ENCODE results near the gene ACADS. TPM values are rescaled to one million over a fixed set of nuclear protein-coding genes. Genes with fewer than 3 reads are reported as not detected.

ACADS gene
- total RNA-seq, 2 experiments from 2014 or later, result 15.6 to 16.6 TPM

DNA sequence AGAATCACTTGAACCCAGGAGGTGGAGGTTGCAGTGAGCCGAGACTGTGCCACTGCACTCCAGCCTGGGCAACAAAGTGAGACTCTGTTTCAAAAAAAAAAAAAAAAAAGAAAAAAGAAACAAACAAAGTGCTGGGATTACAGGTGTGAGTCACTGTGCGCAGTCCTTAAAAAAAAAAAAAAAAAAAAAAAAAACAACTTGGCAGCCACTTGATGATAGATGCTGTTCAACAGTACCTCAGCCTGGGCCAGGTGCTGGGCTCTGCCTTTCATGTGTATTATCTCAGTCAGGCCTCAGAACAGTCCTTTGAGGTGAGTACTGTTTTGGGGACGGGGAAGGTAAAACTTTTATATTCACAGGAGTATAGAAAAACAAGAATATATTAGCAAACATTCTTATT, 9.6 kb downstream of the ACADS start:
- Mint-ChIP-seq H3K9me3 (no peaks in the 10 kb centered on the region), H3K27ac (no peak overlapping the region), H3K4me1 (ENCODE audit: low read depth) (no peaks in the 10 kb centered on the region), H3K27me3 (no peaks in the 10 kb centered on the region), H3K4me3 (no peak overlapping the region), H3K36me3 (peaks cover 7% of the 10 kb centered on the region)
- DNase-seq, result no peak
- POLR2A ChIA-PET, result no interaction called here
- CTCF ChIA-PET, result no interaction called here
- intact Hi-C loops (cut with micrococcal nuclease), result no loop called here

DNA sequence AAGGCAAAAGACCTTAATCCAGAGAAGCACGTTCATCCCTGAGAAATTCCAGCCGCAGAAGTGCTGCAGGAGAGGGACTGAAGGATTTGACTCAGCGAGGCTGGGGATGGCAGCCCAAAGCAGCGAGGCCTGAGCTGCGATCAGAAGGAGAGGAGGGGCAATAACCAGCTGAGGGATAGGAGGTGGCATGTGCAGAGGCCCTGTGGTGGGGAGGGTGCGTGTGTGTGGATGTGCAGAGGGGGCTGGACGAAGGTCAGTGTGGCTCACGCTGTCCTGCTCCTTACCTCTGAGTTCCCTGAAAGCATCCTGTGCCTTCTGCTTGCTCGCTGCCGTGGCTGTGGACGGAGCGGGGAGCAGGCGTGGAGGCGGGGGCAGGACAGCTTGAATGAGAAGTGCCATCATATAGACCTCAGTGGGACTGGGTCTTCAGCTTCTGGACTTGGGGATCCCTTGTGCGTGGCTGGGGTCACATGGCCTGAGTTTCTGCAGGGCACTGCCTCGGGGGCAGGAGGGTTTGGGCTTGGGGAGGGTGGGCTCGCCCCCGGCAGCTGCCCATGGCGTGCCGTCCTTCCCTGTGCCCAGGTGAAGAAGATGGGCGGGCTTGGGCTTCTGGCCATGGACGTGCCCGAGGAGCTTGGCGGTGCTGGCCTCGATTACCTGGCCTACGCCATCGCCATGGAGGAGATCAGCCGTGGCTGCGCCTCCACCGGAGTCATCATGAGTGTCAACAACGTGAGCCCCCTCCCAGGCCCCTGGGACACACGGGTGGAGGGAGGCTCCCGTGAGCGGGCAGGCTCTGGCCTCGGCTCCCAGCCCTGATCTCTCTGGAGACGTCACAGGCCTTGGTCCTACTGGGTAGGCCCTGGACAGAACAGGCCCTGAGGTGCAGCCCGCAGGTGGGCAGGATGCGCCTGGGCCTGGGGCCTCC, 11.0 kb downstream of the ACADS start:
- intact Hi-C loops (cut with micrococcal nuclease), result no loop called here
- DNase-seq, result no peak
- Mint-ChIP-seq H3K27me3 (no peaks in the 10 kb centered on the region), H3K27ac (no peak overlapping the region), H3K4me1 (ENCODE audit: low read depth) (no peaks in the 10 kb centered on the region), H3K9me3 (no peaks in the 10 kb centered on the region), H3K36me3 (peaks cover 3% of the 10 kb centered on the region), H3K4me3 (no peak overlapping the region)
- POLR2A ChIA-PET, result no interaction called here
- CTCF ChIA-PET, result no interaction called here

DNA sequence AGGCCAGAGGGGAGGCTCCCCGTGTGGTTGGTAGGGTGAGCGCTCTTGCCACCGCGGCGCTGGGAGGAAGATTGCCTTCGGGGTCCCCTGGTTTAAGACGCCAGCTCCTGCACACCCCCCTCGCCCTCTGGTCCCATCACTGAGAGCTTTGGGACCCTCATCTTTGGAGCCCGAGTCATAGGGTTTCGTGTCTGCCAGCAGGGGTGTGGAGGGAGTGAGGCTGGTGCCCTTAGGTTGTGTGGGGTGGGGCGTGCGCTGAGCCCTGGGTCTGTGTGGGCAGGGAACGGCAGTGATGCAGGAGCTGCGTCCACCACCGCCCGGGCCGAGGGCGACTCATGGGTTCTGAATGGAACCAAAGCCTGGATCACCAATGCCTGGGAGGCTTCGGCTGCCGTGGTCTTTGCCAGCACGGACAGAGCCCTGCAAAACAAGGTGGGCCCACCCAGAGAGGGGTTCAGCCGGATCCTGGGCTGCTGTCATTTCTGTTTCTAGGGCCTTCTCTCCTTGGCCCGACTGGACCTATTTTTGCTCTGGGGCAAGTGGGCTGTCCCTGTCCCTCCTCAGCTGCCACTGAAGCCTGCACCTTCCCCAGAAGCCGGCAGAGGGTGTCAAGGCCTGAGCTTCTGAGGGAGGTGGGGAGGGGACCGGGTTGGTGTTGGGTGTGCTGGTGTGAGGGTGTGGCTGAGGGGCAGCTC, 12.1 kb downstream of the ACADS start:
- CTCF ChIA-PET, result no interaction called here
- no peak overlapping the region for H3K4me3 Mint-ChIP-seq
- no peak overlapping the region for H3K27ac Mint-ChIP-seq
- peaks cover 3% of the 10 kb centered on the region for H3K36me3 Mint-ChIP-seq
- DNase-seq, result no peak
- H3K4me1 Mint-ChIP-seq (ENCODE audit: low read depth), result no peaks in the 10 kb centered on the region
- no peaks in the 10 kb centered on the region for H3K9me3 Mint-ChIP-seq
- intact Hi-C loops (cut with micrococcal nuclease), result no loop called here
- POLR2A ChIA-PET, result no interaction called here
- no peaks in the 10 kb centered on the region for H3K27me3 Mint-ChIP-seq

DNA sequence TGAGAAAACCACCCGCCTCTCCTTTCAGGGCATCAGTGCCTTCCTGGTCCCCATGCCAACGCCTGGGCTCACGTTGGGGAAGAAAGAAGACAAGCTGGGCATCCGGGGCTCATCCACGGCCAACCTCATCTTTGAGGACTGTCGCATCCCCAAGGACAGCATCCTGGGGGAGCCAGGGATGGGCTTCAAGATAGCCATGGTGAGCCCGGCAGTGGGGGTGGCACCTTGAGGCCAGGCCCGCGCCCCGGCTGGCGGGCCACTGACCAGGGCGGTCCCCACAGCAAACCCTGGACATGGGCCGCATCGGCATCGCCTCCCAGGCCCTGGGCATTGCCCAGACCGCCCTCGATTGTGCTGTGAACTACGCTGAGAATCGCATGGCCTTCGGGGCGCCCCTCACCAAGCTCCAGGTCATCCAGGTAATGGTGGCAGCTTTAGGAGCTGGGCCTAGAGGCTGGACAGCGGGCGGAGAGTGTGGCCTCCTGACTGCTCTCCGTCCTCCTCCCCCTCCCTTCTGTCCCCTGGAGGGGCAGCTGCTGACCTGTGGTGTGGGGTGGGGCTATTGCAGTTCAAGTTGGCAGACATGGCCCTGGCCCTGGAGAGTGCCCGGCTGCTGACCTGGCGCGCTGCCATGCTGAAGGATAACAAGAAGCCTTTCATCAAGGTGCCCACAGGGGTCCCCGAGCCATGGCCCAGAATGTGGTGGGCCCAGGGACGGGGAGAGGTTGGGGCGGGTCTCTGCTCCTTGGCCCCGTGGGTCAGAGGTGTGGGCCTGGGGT, 12.8 kb downstream of the ACADS start:
- Mint-ChIP-seq H3K4me3 (no peak overlapping the region), H3K36me3 (peaks cover 3% of the 10 kb centered on the region), H3K27me3 (no peaks in the 10 kb centered on the region), H3K9me3 (no peaks in the 10 kb centered on the region), H3K4me1 (ENCODE audit: low read depth) (no peaks in the 10 kb centered on the region), H3K27ac (no peak overlapping the region)
- DNase-seq, result no peak
- intact Hi-C loops (cut with micrococcal nuclease), result no loop called here
- CTCF ChIA-PET, result no interaction called here
- POLR2A ChIA-PET, result no interaction called here

DNA sequence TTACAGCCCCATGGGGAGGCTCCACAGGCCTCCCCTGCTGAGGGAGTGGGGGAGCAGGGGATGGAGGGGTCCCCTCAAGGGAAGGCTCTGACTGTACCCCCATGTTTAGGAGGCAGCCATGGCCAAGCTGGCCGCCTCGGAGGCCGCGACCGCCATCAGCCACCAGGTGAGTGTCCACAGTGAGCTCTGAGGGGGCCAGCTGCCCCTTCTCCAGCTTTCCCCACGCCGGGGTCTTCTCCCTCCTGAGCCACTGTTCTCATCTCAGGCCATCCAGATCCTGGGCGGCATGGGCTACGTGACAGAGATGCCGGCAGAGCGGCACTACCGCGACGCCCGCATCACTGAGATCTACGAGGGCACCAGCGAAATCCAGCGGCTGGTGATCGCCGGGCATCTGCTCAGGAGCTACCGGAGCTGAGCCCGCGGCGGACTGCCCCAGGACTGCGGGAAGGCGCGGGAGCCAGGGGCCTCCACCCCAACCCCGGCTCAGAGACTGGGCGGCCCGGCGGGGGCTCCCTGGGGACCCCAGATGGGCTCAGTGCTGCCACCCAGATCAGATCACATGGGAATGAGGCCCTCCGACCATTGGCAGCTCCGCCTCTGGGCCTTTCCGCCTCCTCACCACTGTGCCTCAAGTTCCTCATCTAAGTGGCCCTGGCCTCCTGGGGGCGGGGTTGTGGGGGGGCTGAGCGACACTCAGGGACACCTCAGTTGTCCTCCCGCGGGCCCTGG, 13.6 kb downstream of the ACADS start:
- no peaks in the 10 kb centered on the region for H3K27me3 Mint-ChIP-seq
- H3K36me3 Mint-ChIP-seq, result peaks cover 2% of the 10 kb centered on the region
- no peak overlapping the region for H3K4me3 Mint-ChIP-seq
- ChIA-PET CTCF (no interaction called here), POLR2A (no interaction called here)
- no peaks in the 10 kb centered on the region for H3K4me1 Mint-ChIP-seq (ENCODE audit: low read depth)
- no peak overlapping the region for H3K27ac Mint-ChIP-seq
- no peak for DNase-seq
- intact Hi-C loops (cut with micrococcal nuclease), result no loop called here
- H3K9me3 Mint-ChIP-seq, result no peaks in the 10 kb centered on the region

DNA sequence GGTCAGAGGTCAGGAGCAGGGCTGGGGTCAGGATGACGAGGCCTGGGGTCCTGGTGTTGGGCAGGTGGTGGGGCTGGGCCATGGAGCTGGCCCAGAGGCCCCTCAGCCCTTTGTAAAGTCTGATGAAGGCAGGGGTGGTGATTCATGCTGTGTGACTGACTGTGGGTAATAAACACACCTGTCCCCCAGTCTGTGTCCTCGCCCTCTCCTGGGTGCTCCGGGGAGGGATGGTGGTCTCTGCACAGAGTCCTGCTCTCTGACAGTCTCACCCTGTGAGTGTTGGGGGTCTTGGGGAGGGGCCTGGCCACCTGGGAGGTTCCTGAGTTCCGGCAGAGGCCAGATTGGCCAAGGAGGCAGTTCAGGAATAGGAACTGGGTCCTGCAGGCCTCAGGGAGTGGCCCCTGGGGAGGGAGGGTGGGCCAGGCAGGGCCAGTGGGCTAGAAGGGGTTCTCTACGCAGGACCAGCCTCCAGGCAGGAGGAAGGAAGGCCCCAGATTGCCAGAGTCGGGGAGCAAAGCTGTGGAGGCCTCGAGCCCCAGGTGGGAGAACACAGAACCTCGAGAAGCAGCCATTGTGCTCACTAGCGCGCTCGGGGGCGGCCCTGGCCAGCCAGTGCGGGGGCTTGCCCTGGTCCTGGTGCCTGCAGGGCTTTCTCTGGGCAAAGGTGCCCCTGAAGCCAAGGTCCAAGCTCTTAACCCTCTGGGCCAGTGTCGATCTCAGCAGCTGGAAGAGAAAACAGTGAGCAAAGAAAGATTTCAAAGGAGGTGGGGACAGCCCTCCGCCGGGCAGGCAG, 14.4 kb downstream of the ACADS start:
- Mint-ChIP-seq H3K27me3 (no peaks in the 10 kb centered on the region), H3K27ac (no peak overlapping the region)
- CTCF ChIA-PET, result no interaction called here

DNA sequence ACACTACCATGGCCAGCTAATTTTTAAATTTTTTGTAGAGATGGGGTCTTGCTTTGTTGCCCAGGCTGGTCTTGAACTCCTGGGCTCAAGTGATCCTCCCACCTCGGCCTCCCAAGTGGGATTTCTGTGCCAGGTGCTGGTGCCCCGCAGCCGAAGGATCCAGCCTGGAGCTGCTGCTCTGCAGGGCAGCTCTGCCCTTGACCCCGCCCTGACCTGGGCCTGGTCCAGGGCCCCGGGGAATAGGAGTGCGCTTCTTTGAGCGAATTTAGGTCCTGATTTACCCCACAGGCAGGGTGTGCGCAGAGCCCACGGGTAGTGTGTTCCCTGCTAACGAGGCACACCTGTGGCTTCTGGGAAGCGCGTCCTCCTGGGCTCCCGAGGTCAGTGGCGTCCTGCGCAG, 15.2 kb downstream of the ACADS start:
- intact Hi-C loops (cut with micrococcal nuclease), result no loop called here
- H3K27me3 Mint-ChIP-seq, result no peaks in the 10 kb centered on the region
- no peaks in the 10 kb centered on the region for H3K4me1 Mint-ChIP-seq (ENCODE audit: low read depth)
- H3K36me3 Mint-ChIP-seq, result no peaks in the 10 kb centered on the region
- no peak overlapping the region for H3K4me3 Mint-ChIP-seq
- no peak overlapping the region for H3K27ac Mint-ChIP-seq
- H3K9me3 Mint-ChIP-seq, result no peaks in the 10 kb centered on the region
- CTCF ChIA-PET, result no interaction called here
- no peak for DNase-seq
- POLR2A ChIA-PET, result no interaction called here

More for the DNA sequence above, 14.4 kb downstream of the ACADS start:
- no peaks in the 10 kb centered on the region for H3K4me1 Mint-ChIP-seq (ENCODE audit: low read depth)
- POLR2A ChIA-PET, result no interaction called here
- no peaks in the 10 kb centered on the region for H3K9me3 Mint-ChIP-seq
- no peak for DNase-seq
- no peaks in the 10 kb centered on the region for H3K36me3 Mint-ChIP-seq
- intact Hi-C loops (cut with micrococcal nuclease), result no loop called here
- H3K4me3 Mint-ChIP-seq, result no peak overlapping the region

DNA sequence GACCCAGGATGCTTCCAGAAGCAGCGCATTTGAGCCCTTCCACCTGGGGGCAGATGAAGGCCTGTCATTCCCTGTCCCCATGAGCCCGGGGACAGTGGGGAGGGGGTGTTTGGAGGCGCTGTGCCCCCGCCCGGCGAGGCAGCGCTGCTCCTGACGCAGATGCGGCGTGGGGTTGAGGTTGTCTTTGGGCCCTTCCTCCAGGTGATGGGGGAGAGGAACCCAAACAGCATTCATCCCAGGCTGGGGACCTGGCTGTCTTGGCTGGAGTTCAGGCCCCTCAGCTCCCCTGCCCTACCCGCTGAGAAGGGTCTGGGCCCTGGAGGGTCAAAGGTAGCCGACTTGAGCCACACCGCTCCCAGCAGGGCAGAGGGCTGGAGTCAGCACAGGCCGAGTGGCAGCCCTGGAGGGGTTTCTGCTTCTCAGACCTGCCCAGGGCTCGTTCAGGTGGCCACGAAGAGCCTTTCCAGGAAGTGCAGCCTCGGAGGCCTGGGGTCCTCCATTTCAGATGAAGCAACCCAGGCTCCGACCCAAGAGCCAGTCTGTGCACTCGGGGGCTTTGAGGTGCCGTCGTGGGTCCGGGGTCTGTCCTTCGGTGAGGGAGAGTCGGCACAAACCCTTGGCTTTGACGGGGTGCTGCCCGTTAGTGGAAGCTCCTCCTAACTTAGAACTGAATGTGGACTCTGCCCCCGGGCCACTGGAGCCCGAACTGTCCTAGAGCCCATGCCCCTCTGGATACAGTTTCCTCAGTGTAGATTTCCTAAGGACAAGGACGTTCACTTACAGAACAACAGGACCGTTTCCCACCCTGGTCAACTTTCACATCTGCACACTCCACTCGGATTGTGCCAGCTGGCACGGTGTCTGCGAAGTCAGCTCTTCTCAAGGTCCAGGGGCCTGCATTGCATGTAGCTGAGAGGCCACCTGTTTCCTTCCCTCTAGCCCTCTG, 16.1 kb downstream of the ACADS start:
- Mint-ChIP-seq H3K9me3 (no peaks in the 10 kb centered on the region), H3K36me3 (no peaks in the 10 kb centered on the region), H3K27me3 (no peaks in the 10 kb centered on the region), H3K4me3 (no peak overlapping the region), H3K4me1 (ENCODE audit: low read depth) (no peaks in the 10 kb centered on the region), H3K27ac (no peak overlapping the region)
- DNase-seq, result no peak
- intact Hi-C loops (cut with micrococcal nuclease), result no loop called here
- CTCF ChIA-PET, result no interaction called here
- POLR2A ChIA-PET, result interaction anchor here (0.6 kb wide), 1 partner anchor 264 kb away, joined by 3 read pairs; no protein-coding TSS in a partner anchor

DNA sequence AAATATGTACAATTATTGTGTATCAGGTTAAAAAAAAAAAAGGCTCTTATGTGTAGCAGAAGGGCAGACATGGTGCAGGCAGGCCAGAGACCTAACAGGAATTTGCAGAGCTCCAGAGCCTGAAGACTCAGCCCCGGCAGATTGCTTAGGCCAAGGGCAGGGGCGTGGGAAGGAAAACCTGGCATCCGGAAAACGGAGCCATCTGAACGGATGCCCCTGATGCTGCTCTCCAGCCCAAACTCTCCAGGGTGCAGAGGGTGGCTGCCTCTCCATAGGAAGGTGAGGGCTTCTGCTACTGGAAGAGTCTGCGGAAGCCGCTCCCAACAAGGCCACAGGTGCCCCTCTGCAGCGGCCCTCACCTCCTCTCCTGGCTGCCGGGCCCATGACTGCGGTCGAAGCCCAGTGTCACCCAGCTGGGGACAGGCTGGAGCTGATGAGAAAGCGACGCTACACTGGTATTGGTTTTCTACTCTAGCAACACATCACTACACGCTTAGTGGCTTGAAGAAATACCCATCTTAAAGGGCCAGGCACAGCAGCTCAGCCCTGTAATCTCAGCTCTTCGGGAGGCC, 19.4 kb downstream of the ACADS start:
- CTCF ChIA-PET, result no interaction called here
- Mint-ChIP-seq H3K4me3 (no peak overlapping the region), H3K4me1 (ENCODE audit: low read depth) (no peaks in the 10 kb centered on the region), H3K9me3 (no peaks in the 10 kb centered on the region), H3K27me3 (no peaks in the 10 kb centered on the region), H3K27ac (no peak overlapping the region), H3K36me3 (no peaks in the 10 kb centered on the region)
- DNase-seq, result no peak
- POLR2A ChIA-PET, result no interaction called here
- intact Hi-C loops (cut with micrococcal nuclease), result no loop called here

DNA sequence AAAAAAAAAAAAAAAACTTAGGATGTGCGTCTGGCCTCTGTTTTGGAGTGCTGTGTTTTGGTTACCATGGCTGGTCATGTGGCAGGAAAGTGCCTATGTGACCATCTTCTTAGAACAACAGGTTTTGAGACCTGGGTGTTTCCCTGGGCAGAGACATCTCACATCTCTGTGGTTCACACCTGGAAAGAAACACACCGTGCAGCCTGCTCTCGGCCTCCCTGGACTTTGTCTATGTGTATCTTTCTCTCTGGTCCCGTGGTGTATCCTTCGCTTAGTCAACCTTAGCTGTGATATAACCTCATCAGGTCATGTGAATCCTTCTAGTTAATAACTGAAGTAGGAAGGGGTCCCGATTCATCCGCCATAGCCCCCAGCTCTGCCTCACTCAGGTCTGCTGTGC, 22.6 kb downstream of the ACADS start:
- no peak for DNase-seq
- no peaks in the 10 kb centered on the region for H3K9me3 Mint-ChIP-seq
- intact Hi-C loops (cut with micrococcal nuclease), result no loop called here
- H3K4me1 Mint-ChIP-seq (ENCODE audit: low read depth), result no peaks in the 10 kb centered on the region
- H3K27ac Mint-ChIP-seq, result no peak overlapping the region
- CTCF ChIA-PET, result no interaction called here
- no peaks in the 10 kb centered on the region for H3K27me3 Mint-ChIP-seq
- POLR2A ChIA-PET, result no interaction called here
- no peak overlapping the region for H3K4me3 Mint-ChIP-seq
- no peaks in the 10 kb centered on the region for H3K36me3 Mint-ChIP-seq
